ENCODE results near the gene DIAPH3. TPM values are rescaled to one million over a fixed set of nuclear protein-coding genes. Genes with fewer than 3 reads are reported as not detected.

Gene DIAPH3
- total and polyA plus RNA-seq, 2 of the 8 experiments (the other 6 are each of a cell fraction or from before 2014, with no cell fraction given): 8.0 to 30.8 TPM

DNA sequence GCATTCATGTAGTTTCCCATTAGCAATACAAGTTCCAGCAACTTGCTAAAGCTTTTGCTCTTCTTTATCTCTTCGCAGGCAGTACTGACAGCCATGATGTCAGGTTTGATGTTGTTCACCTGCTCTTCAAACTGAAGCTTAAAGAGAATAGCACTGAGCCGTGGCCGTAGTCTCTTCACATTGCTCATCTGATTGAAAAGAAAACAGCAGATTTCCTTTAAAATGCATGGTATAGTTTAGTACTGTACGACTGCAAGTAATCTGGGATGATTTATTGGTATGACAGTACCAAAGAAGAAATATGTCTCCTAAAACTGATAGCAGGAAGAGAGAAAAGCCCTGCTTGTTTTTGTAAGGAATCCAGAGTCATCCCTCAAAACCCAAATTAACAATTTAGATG is 284.4 kb downstream of the DIAPH3 start:
- no peaks in the 10 kb centered on the region for H3K4me1 ChIP-seq (replicated peaks in 1 of 4; ENCODE audit: control insufficient read depth in 3 of 4, insufficient read depth in 4 of 4, low read length in 3 of 4)
- no peaks in the 10 kb centered on the region for H3K79me2 ChIP-seq (ENCODE audit: control insufficient read depth in 1 of 2, insufficient read depth in 2 of 2, low read length in 2 of 2)
- no peak overlapping the region for H3K4me2 ChIP-seq (ENCODE audit: insufficient read depth in 1 of 2, low read depth in 2 of 2, low read length in 2 of 2)
- no peak overlapping the region for H2BK12ac ChIP-seq (ENCODE audit: low read depth, low read length)
- ChIA-PET CTCF (ENCODE audit: partially characterized antibody) (interaction anchor here (0.9 to 1.1 kb wide), 3 partner anchors 19 to 96 kb away, joined by 3 read pairs; no protein-coding TSS in a partner anchor), POLR2A (ENCODE audit: partially characterized antibody) (no interaction called here)
- no peaks in the 10 kb centered on the region; a peak in 1 of 8 replicates for H3K36me3 ChIP-seq (ENCODE audit: control insufficient read depth in 2 of 4, insufficient read depth in 4 of 4, low read length in 3 of 4)
- H3K79me1 ChIP-seq (ENCODE audit: low read depth, low read length): no peaks in the 10 kb centered on the region
- no peaks in the 10 kb centered on the region for H3K23me2 ChIP-seq (ENCODE audit: low read depth, low read length)
- H3K9ac ChIP-seq (replicated peaks in 1 of 4; ENCODE audit: extremely low read depth in 1 of 4, low read depth in 3 of 4, low read length in 3 of 4): no peak overlapping the region
- no peak overlapping the region for H3K23ac ChIP-seq (ENCODE audit: insufficient read length)
- peaks cover 0 to 1% of the 10 kb centered on the region in 2 experiments for H4K20me1 ChIP-seq (replicated peaks in 1 of 2; ENCODE audit: control insufficient read depth in 1 of 2, insufficient read depth in 2 of 2, low read length in 2 of 2)
- H3K56ac ChIP-seq (replicated peaks; ENCODE audit: insufficient read length, low read depth, low read length): no peak overlapping the region
- FAIRE-seq: no peak
- no peak overlapping the region for H3K18ac ChIP-seq (ENCODE audit: extremely low read depth, low read length)
- no peak overlapping the region for H3K4ac ChIP-seq (replicated peaks; ENCODE audit: insufficient read length, low read depth, low read length)
- H2BK5ac ChIP-seq (ENCODE audit: low read depth, low read length): no peak overlapping the region
- no peak for DNase-seq (ENCODE audit: low read depth in 1 of 2, low spot score in 2 of 2)
- H4K5ac ChIP-seq (ENCODE audit: insufficient read length, low read depth, low read length): no peak overlapping the region
- no peaks in the 10 kb centered on the region for H3K27me3 ChIP-seq (replicated peaks in 1 of 4; ENCODE audit: control insufficient read depth in 3 of 4, extremely low read depth in 1 of 4, insufficient read depth in 3 of 4, low read length in 3 of 4)
- H2AFZ ChIP-seq (ENCODE audit: low read length): no peak overlapping the region
- no peak overlapping the region for H4K8ac ChIP-seq (ENCODE audit: extremely low read depth, insufficient read depth, low read length)
- WGBS, 2 experiments (ENCODE audit: extremely low coverage in 1 of 2, insufficient coverage in 1 of 2, insufficient read length in 1 of 2, insufficient replicate concordance in 2 of 2, low coverage in 1 of 2, low lambda C conversion rate in 2 of 2, missing lambda C conversion rate in 1 of 2): 85% methylated on average over 4 of the region's 4 CpGs; no CpG with 5 or more reads in 1 of the 2 experiments
- H2BK120ac ChIP-seq (replicated peaks; ENCODE audit: low read depth, low read length): no peak overlapping the region
- no peak overlapping the region for H3K14ac ChIP-seq (ENCODE audit: insufficient read length)
- H2BK20ac ChIP-seq (ENCODE audit: low read length): no peak overlapping the region
- no peaks in the 10 kb centered on the region for H3K9me3 ChIP-seq (ENCODE audit: insufficient read depth in 2 of 2, low read depth in 1 of 2, low read length in 1 of 2)
- H3K4me3 ChIP-seq (ENCODE audit: extremely low read depth in 1 of 4, insufficient read depth in 2 of 4, low read depth in 3 of 4, low read length in 4 of 4): no peak overlapping the region
- H4K91ac ChIP-seq (replicated peaks; ENCODE audit: insufficient read length, low read length): no peak overlapping the region
- H3K27ac ChIP-seq (ENCODE audit: low read depth, low read length): no peak overlapping the region
- no peak overlapping the region for H2BK15ac ChIP-seq (ENCODE audit: low read length)
- TF ChIP-seq SRF (IDR thresholded peaks at IDR 0.05; ENCODE audit: low read depth, low read length) (no peak), SIRT6 (IDR thresholded peaks at IDR 0.05; ENCODE audit: low read length) (no peak), RBBP5 (IDR thresholded peaks at IDR 0.05; ENCODE audit: borderline replicate concordance, low read depth, low read length) (no peak), CHD1 (IDR thresholded peaks at IDR 0.05; ENCODE audit: low read depth, low read length) (no peak), EZH2 (IDR thresholded peaks at IDR 0.05; ENCODE audit: low read depth, low read length, severe bottlenecking) (no peak)
- H2AK5ac ChIP-seq (ENCODE audit: low read depth, low read length): no peak overlapping the region

Measured in H1 (cell line).